HPDE6-E6E7 (cell line): ENCODE results near the gene ADCK1.
"Not testable (repeated sequence)": the region's sequence is repeated elsewhere in the genome, so short reads cannot be mapped to it uniquely, and the experiment has no call there.

Experiments used
- DNase-seq: peaks from one replicate; pipeline ENCODE4 v3.0.0; 2011; ENCODE audit warnings: missing footprints; ENCODE audit errors: extremely low spot score

ADCK1 gene

GRCh38 chr14:77903221-77903620, 103.3 kb downstream of the ADCK1 start:
- DNase-seq: no peak

DNA sequence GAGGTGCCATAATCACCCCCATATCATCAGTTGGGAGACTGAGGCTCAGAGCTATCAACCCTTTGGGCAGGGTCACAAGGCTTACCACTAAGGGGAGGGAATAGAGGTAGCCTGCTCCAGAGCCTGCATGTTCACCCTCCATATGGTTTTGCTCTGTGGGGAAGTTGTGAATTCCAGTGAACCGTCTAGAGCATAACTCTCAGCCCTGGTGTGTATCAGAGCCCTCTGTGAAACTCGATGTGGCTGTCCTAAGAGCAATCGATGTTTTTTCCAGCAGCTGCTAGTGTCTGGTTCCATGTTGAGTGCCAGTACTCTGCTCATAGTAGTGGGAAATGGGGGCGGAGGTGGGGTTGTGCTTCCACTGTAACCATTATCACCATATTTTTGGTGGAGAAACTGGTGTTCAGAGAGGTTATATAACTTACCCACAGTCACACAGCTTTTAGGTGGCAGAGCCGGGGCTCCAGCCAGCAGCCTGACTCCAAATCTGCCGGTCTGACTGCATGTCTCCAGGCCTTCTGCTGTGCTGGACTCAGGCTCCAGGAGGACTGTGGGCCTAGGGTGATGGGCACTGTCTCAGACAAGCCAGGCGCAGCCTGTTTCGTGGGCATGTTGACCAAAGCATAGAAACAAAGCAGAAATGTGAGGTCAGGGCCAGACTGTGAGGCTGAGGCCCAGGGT, 104.2 kb downstream of the ADCK1 start:
- DNase-seq: no peak

- no peak for DNase-seq
These were observed 106.5 kb downstream of the ADCK1 start for GRCh38 chr14:77906446-77906845.

GRCh38 chr14:77908847-77909246, 108.9 kb downstream of the ADCK1 start:
- DNase-seq: no peak

DNA sequence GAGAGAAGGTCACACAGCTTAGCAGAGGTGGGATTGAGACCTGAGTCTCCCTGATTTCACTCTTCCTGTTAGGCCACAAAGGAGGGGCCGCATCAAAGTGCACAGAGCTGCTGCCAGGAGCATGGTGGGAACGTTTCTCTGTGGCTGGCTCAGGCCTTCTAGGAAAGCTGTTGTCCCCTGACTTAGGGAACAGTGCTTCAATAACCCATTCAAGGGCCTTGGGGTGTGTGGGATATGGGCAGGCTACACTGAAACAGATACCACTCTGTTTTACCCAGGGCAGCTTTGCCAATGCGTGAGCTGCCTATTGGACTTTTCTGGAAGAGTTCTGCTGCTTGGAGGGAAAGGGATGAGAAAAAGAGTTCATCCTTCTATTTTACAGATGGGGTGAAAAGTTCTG, 110.0 kb downstream of the ADCK1 start:
- DNase-seq: no peak

DNA sequence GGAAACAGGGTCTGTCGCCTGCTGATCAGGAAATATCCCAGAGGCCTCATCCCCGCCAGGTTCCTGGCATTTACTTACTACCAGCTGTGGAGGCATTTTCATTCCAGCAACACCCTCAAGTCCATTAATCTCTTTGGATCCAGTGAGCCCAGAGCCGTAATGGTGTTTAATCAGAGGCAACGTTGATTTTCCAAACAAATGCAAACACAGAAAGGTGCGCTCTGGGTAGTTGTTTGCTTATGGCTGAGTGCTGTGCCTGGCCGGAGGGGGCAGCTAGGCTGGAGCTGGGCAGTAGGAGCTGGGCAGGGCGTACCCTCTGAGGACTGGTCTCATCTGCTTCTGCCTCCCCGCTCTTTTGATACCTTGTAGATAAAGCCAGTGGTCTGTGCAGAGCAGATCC, 110.6 kb downstream of the ADCK1 start:
- DNase-seq: no peak

GRCh38 chr14:77911356-77911755, 111.4 kb downstream of the ADCK1 start:
- DNase-seq: no peak

- DNase-seq: no peak
These were observed 113.0 kb downstream of the ADCK1 start for GRCh38 chr14:77912754-77913556.

DNA sequence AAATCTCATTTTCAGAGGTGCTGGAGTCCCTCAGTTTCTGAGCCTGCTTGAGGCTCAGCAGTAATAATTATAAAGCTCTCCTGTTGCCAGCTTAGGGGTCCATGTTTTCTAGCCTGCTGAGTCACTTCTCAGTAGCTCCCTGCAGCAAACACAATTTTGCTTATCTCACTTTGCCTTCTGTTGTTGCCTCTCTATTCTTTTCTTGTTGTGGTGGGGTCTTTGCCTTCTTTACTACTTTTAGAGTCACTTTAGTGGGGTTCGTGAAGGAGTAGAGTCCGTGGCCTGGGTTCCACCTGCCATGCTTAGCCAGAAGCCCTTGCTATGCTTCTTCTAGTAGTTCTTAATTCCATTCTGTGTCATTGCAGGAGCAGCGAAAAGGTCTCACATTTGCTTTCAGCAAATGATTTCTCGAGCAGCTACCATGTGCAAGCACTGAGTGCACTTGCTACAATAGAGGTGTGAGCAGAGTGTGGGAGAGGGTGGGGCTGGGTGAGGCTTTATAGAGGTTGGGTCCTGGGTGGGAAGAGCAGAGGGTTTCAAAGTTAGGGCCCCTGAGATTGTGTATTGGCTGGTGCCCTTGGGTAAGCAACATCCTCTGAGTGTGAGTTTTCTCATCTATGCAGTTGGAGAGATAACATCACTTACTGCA, 114.3 kb downstream of the ADCK1 start:
- DNase-seq: no peak

DNA sequence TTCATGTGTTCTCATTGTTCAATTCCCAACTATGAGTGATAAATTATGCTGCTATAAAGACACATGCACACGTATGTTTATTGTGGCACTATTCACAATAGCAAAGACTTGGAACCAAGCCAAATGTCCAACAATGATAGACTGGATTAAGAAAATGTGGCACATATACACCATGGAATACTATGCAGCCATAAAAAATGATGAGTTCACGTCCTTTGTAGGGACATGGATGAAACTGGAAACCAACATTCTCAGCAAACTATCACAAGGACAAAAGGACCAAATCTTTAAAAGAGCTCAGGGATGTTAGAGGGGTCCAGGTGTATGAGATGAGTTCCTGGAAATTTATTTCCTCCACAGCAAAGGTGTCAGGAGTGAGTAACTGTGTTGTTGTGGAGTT, 115.5 kb downstream of the ADCK1 start:
- not testable (repeated sequence) for DNase-seq

- no peak for DNase-seq
These were observed 117.7 kb downstream of the ADCK1 start for GRCh38 chr14:77917491-77918201.

GRCh38 chr14:77918448-77918847, 118.5 kb downstream of the ADCK1 start:
- DNase-seq: no peak

- DNase-seq: no peak
These were observed 120.4 kb downstream of the ADCK1 start for GRCh38 chr14:77920312-77920711.

DNA sequence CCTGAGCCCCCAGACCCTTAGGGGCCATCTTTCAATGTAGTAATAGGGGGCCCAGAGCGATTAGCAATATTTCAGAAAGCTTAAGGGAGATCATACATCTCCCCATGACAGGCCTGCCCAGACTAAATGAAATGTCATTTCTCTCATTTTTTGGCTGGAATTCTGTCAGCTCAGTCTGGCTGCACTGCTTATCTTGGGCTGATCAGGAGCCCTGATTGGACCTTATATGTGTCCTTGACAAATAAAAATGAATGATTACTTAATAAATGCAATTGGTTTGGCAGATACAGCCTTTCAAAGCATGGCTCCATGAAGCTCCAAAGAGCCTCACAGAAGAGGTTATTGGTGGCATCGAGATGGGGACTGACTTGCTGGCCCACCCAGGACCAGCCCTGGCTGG, 121.9 kb downstream of the ADCK1 start:
- no peak for DNase-seq

- DNase-seq: no peak
These were observed 123.4 kb downstream of the ADCK1 start for GRCh38 chr14:77923131-77923936.

DNA sequence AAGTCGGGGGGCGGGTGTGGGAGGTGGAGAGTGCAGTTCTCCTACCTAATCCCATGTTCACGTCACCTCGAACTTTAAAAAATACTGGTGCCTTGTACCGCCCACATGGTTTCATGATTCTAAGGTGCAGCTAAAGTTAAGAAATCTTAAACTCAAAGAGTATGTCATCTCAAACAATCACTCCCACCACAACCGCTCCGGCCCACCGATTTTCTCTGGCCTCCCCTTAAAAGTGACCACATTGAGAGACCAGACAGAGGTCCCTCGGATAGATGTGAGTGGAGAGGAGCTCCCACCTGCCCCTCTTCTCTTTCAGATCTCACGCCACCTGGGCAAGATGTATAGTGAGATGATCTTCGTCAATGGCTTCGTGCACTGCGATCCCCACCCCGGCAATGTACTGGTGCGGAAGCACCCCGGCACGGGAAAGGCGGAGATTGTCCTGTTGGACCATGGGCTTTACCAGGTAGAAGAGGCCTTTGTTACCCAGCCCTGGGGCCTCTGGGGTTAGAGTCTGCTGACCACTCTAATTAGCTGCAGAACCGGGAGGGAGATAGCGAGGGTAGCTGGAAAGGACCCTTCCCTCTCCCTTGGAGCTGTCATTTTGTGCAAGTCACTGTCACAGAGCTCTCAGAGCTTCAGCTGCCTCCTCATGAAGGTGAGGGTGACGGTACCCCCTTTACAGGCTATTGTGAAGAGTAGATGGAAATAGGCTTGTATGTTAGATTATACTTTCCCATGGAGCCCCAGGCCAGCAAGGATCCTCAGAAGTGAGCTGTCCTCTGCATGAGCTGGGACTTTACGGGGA, 124.4 kb downstream of the ADCK1 start:
- DNase-seq: no peak

DNA sequence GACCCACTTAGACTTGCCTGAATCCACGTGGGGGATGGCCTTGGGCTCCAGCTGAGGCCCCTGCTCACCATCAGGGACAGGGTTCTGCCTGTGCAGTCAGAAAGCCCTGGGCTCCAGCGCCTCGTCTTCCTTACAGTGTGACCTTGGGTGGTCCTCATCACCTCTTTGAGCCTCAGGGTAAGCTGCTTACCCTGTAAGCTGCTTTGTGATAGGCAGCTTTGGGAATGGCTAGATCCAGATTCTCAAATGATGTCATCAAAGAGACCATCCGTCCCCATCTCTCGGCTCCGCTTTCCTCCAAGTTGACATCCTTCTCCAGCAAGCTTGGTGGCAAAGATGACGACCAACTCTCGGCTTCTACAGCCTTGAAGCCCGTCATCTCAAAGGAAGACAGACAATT, 127.0 kb downstream of the ADCK1 start:
- DNase-seq: no peak

DNA sequence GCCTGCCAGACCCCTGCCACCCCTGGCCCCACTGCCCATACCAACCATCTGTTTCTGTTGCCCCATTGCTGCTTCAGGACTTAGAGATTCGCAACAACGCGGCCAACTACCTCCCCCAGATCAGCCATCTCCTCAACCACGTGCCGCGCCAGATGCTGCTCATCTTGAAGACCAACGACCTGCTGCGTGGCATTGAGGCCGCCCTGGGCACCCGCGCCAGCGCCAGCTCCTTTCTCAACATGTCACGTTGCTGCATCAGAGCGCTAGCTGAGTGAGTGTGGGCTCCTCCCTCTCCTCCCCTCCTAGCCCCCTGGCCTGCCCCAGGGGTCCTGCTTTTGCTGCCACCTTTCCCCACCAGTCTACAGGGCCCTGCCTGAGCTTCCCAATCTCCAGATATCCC, 131.5 kb downstream of the ADCK1 start:
- DNase-seq: no peak

- no peak for DNase-seq
These were observed 136.3 kb downstream of the ADCK1 start for GRCh38 chr14:77936138-77936639.

GRCh38 chr14:77947372-77947771, 147.5 kb downstream of the ADCK1 start:
- DNase-seq: no peak
